Natural killer cell (primary cell): ENCODE measurements around the gene ZMIZ1. TPM values are rescaled to one million over a fixed set of nuclear protein-coding genes. Genes with fewer than 3 reads are reported as not detected.
A peak's percentile ranks its signal among the peaks of the same experiment; 100 is the strongest.

ENCODE experiments used
- ATAC-seq, 3 donors: fragments of 150-1000 bp in 2 of 3; fragments of 200-7000 bp in 1 of 3; cut with Tn5 transposase; 1 replicate in 1 of 3; 2 replicates in 2 of 3; pipeline ENCODE4 v1.10.0; 2021; ENCODE audit warnings: mild to moderate bottlenecking in 2 of 3, moderate library complexity in 2 of 3
- DNase-seq, 2 donors: peaks; one replicate each; pipeline versions ENCODE4 v3.0.0 to v3.0.0-alpha.2; 2013 to 2021; ENCODE audit warnings: mixed read lengths in 1 of 2
- H3K27ac ChIP-seq: one replicate; pipeline ENCODE4 v1.5.1; 2013; ENCODE audit warnings: mild to moderate bottlenecking, low read length
- H3K27me3 ChIP-seq: one replicate; pipeline ENCODE4 v1.6.1; 2013; ENCODE audit warnings: low read length; ENCODE audit not compliant: control insufficient read depth, insufficient read depth
- H3K36me3 ChIP-seq: one replicate; pipeline ENCODE4 v1.6.1; 2013; ENCODE audit warnings: low read length; ENCODE audit not compliant: control insufficient read depth, insufficient read depth
- H3K4me1 ChIP-seq: one replicate; pipeline ENCODE4 v1.6.1; 2013; ENCODE audit warnings: low read length; ENCODE audit not compliant: control insufficient read depth, insufficient read depth
- H3K4me3 ChIP-seq: one replicate; pipeline ENCODE4 v1.5.1; 2013; ENCODE audit warnings: low read length
- H3K9me3 ChIP-seq: one replicate; pipeline ENCODE4 v1.6.1; 2013; ENCODE audit warnings: low read length; ENCODE audit not compliant: control insufficient read depth, insufficient read depth
- H3K27ac Mint-ChIP-seq, 2 donors: one replicate each; pipeline ENCODE4 v1.8.0; 2022; ENCODE audit warnings: mild to moderate bottlenecking in 2 of 2, mixed read lengths in 2 of 2, moderate library complexity in 1 of 2
- H3K27me3 Mint-ChIP-seq, 2 donors: one replicate each; pipeline ENCODE4 v1.8.0; 2022; ENCODE audit warnings: low read depth in 2 of 2, mixed read lengths in 2 of 2
- H3K36me3 Mint-ChIP-seq: one replicate; pipeline ENCODE4 v1.8.0; 2022; ENCODE audit warnings: mixed read lengths
- H3K4me1 Mint-ChIP-seq, 2 donors: one replicate each; pipeline ENCODE4 v1.8.0; 2022; ENCODE audit warnings: mixed read lengths in 2 of 2
- H3K4me3 Mint-ChIP-seq: one replicate; pipeline ENCODE4 v1.8.0; 2022; ENCODE audit warnings: mild to moderate bottlenecking, moderate library complexity, mixed read lengths
- H3K9me3 Mint-ChIP-seq, 2 donors: one replicate each; pipeline ENCODE4 v1.8.0; 2022; ENCODE audit warnings: mixed read lengths in 2 of 2
- WGBS: methylation state at CpG from one replicate; pipeline ENCODE4 v1.1.7; 2013; ENCODE audit warnings: missing lambda C conversion rate; ENCODE audit not compliant: insufficient coverage; 5-methylcytosine and 5-hydroxymethylcytosine counted together
- intact Hi-C: fragments of 100-400 bp; cut with micrococcal nuclease; formaldehyde crosslinking; loops from one replicate; pipeline ENCODE4 v1.14.2; 2022
- total RNA-seq, 4 donors: library from RNA; stranded (reverse); fragments of 120-200 nt in 1 of 4; gene quantifications; one replicate each; pipeline versions ENCODE4 v1.2.3 to v1.2.4, GENCODE V29; 2013 to 2022
- TF ChIP-seq, protein P1 (sequence below): fragments of 200-600 bp; IDR thresholded peaks from one replicate; pipeline ENCODE4 v1.8.0; 2022; ENCODE audit warnings: antibody characterized with exemption

Gene ZMIZ1
- total RNA-seq, 3 donors from 2014 or later (not counting 1 experiment from before 2014, with no cell fraction given): 36.5 to 51.5 (median 37.9) TPM

DNA sequence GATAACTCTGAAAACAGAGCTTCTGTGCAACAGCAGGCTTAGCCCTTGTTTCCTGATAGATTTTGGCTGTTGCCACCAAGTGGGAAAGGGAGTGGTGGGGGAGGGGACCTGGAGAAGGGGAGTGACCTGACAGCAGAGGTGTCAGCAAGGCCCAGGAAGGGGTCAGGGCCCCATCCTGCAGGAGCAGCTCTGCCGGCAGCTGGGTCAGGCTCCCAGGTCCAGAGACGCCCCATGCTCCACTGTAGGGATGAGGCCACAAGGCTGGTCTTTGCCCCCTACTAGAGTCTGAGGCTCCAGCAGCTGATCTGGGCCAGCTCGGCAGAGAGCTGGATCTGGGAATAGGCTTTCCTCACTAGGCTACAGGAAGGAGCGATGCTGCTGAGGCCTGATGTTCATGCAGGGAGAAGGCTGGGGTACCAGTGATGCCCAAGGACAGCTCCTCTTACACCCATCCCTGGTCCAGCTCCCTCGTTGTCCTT is 44.0 kb upstream of the ZMIZ1 start:
- Histone ChIP-seq H3K4me3 (no peak overlapping the region), H3K9me3 (no peaks in the 10 kb centered on the region), H3K36me3 (no peaks in the 10 kb centered on the region), H3K27ac (no peak overlapping the region), H3K4me1 (peaks cover 52% of the 10 kb centered on the region), H3K27me3 (no peaks in the 10 kb centered on the region)
- Mint-ChIP-seq H3K36me3 (no peaks in the 10 kb centered on the region), H3K4me1 (peaks cover 39 to 44% of the 10 kb centered on the region in 2 donors), H3K4me3 (no peak overlapping the region), H3K27ac (peak overlapping the region in 1 of 2 donors; percentile 59), H3K9me3 (no peaks in the 10 kb centered on the region), H3K27me3 (peaks cover 20 to 35% of the 10 kb centered on the region in 2 donors)
- ATAC-seq: no peak
- no peak for DNase-seq
- intact Hi-C loops: loop anchor here (1.0 kb wide), 1 partner anchor 51 kb away; no protein-coding TSS in a partner anchor
- TF ChIP-seq, protein P1, sequence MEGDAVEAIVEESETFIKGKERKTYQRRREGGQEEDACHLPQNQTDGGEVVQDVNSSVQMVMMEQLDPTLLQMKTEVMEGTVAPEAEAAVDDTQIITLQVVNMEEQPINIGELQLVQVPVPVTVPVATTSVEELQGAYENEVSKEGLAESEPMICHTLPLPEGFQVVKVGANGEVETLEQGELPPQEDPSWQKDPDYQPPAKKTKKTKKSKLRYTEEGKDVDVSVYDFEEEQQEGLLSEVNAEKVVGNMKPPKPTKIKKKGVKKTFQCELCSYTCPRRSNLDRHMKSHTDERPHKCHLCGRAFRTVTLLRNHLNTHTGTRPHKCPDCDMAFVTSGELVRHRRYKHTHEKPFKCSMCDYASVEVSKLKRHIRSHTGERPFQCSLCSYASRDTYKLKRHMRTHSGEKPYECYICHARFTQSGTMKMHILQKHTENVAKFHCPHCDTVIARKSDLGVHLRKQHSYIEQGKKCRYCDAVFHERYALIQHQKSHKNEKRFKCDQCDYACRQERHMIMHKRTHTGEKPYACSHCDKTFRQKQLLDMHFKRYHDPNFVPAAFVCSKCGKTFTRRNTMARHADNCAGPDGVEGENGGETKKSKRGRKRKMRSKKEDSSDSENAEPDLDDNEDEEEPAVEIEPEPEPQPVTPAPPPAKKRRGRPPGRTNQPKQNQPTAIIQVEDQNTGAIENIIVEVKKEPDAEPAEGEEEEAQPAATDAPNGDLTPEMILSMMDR: no peak
- 77% methylated on average over 5 of the region's 5 CpGs for WGBS

GRCh38 chr10:79025199-79025832 is 43.5 kb upstream of the ZMIZ1 start:
- Histone ChIP-seq H3K4me3 (no peak overlapping the region), H3K9me3 (no peaks in the 10 kb centered on the region), H3K36me3 (no peaks in the 10 kb centered on the region), H3K27me3 (peaks cover 5% of the 10 kb centered on the region), H3K27ac (no peak overlapping the region), H3K4me1 (peaks cover 52% of the 10 kb centered on the region)
- H3K27ac Mint-ChIP-seq: peak overlapping the region; percentile 5 to 59
- H3K27me3 Mint-ChIP-seq: peaks cover 26 to 38% of the 10 kb centered on the region in 2 donors
- H3K4me1 Mint-ChIP-seq: peaks cover 39 to 42% of the 10 kb centered on the region in 2 donors
- 23% methylated on average over 22 of the region's 22 CpGs for WGBS
- peak overlapping the region; percentile 18 for H3K4me3 Mint-ChIP-seq
- H3K9me3 Mint-ChIP-seq: no peaks in the 10 kb centered on the region
- intact Hi-C loops: loop anchor here (1.0 kb wide), 1 partner anchor 52 kb away; no protein-coding TSS in a partner anchor
- H3K36me3 Mint-ChIP-seq: no peaks in the 10 kb centered on the region
- TF ChIP-seq, protein P1: no peak
- DNase-seq (peak; percentile 70 to 78), ATAC-seq (peak; percentile 57 to 74 (median 68))

DNA sequence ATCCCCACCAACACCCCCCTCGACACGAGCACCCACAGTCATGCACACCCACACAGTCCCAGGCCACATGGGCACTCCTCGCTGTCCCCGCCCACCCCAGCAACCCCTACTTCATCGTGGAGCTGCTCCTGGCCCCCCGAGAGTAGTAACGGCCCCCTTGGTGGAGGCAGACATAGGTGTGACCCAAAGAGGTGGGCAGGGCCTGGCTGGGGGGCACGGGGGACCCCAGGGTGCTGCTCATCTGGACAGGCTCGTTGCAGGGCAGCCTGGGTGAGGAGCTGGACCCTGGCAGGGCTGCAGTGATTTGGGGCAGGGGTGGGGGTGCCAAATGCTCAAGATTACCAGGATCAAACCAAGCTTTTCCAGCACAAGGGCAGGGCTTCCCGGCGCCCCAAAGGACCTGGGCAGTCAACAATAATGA is 42.4 kb upstream of the ZMIZ1 start:
- ATAC-seq (no peak), DNase-seq (no peak)
- TF ChIP-seq, protein P1: no peak
- WGBS: 75% methylated on average over 10 of the region's 11 CpGs
- Histone ChIP-seq H3K27me3 (peaks cover 8% of the 10 kb centered on the region), H3K4me1 (peaks cover 52% of the 10 kb centered on the region), H3K36me3 (no peaks in the 10 kb centered on the region), H3K9me3 (no peaks in the 10 kb centered on the region), H3K4me3 (no peak overlapping the region), H3K27ac (no peak overlapping the region)
- Mint-ChIP-seq H3K4me3 (no peak overlapping the region), H3K36me3 (no peaks in the 10 kb centered on the region), H3K27me3 (peaks cover 36 to 46% of the 10 kb centered on the region in 2 donors), H3K9me3 (no peaks in the 10 kb centered on the region), H3K27ac (peak overlapping the region; percentile 5 to 59), H3K4me1 (peaks cover 39 to 42% of the 10 kb centered on the region in 2 donors)
- intact Hi-C loops: loop anchor here (2.0 kb wide), 1 partner anchor 42 kb away; the partner anchor contains the start of gene ZMIZ1
